Nephron progenitor cell (in vitro differentiated cells): ENCODE results near the gene GRIK5.

Experiments
- DNase-seq: peaks from one replicate; pipeline ENCODE4 v3.0.0; 2021
- H3K27ac Mint-ChIP-seq: 2 replicates; pipeline ENCODE4 v1.8.0; 2021; ENCODE audit warnings: mild to moderate bottlenecking, moderate library complexity, mixed read lengths
- H3K27me3 Mint-ChIP-seq: 2 replicates; pipeline ENCODE4 v1.8.0; 2021; ENCODE audit warnings: mild to moderate bottlenecking, low read depth, mixed read lengths; ENCODE audit not compliant: poor library complexity
- H3K36me3 Mint-ChIP-seq: 2 replicates; pipeline ENCODE4 v1.8.0; 2021; ENCODE audit warnings: low read depth, mixed read lengths
- H3K4me1 Mint-ChIP-seq: 2 replicates; pipeline ENCODE4 v1.8.0; 2021; ENCODE audit warnings: mixed read lengths
- H3K4me3 Mint-ChIP-seq: 2 replicates; pipeline ENCODE4 v1.8.0; 2021; ENCODE audit warnings: mild to moderate bottlenecking, moderate library complexity, mixed read lengths
- H3K9me3 Mint-ChIP-seq: 2 replicates; pipeline ENCODE4 v1.8.0; 2021; ENCODE audit warnings: mild to moderate bottlenecking, moderate library complexity, mixed read lengths
- CTCF ChIP-seq: fragments of 200-600 bp; sonication (generic); IDR thresholded peaks from 2 replicates; pipeline ENCODE4 v1.5.0; 2021; ENCODE audit warnings: antibody characterized with exemption

GRIK5 gene

GRCh38 chr19:42097461-42097860 is 27.5 kb upstream of the GRIK5 start:
- Mint-ChIP-seq H3K4me1 (peaks cover 23% of the 10 kb centered on the region), H3K27ac (no peak overlapping the region), H3K36me3 (no peaks in the 10 kb centered on the region), H3K4me3 (no peak overlapping the region), H3K27me3 (peaks cover 36% of the 10 kb centered on the region), H3K9me3 (no peaks in the 10 kb centered on the region)
- no peak for TF ChIP-seq CTCF
- DNase-seq: no peak

GRCh38 chr19:42096255-42096837 is 26.3 kb upstream of the GRIK5 start:
- no peak overlapping the region for H3K27ac Mint-ChIP-seq
- H3K4me3 Mint-ChIP-seq: no peak overlapping the region
- no peaks in the 10 kb centered on the region for H3K36me3 Mint-ChIP-seq
- no peak for DNase-seq
- peaks cover 23% of the 10 kb centered on the region for H3K4me1 Mint-ChIP-seq
- H3K27me3 Mint-ChIP-seq: peaks cover 34% of the 10 kb centered on the region
- no peak for TF ChIP-seq CTCF
- no peaks in the 10 kb centered on the region for H3K9me3 Mint-ChIP-seq

GRCh38 chr19:42095814-42096230 is 25.8 kb upstream of the GRIK5 start:
- Mint-ChIP-seq H3K9me3 (no peaks in the 10 kb centered on the region), H3K36me3 (no peaks in the 10 kb centered on the region), H3K27me3 (peaks cover 34% of the 10 kb centered on the region), H3K4me1 (peaks cover 26% of the 10 kb centered on the region), H3K27ac (no peak overlapping the region), H3K4me3 (no peak overlapping the region)
- peak; percentile 82 for DNase-seq
- TF ChIP-seq CTCF: no peak

- DNase-seq: no peak
- Mint-ChIP-seq H3K4me3 (no peak overlapping the region), H3K4me1 (peaks cover 32% of the 10 kb centered on the region), H3K9me3 (no peaks in the 10 kb centered on the region), H3K27ac (peak overlapping the region; percentile 64), H3K36me3 (no peaks in the 10 kb centered on the region), H3K27me3 (peaks cover 34% of the 10 kb centered on the region)
- TF ChIP-seq CTCF: no peak
These were observed 25.3 kb upstream of the GRIK5 start for GRCh38 chr19:42095142-42095813.

GRCh38 chr19:42093926-42094325 is 23.9 kb upstream of the GRIK5 start:
- no peak overlapping the region for H3K27ac Mint-ChIP-seq
- peaks cover 41% of the 10 kb centered on the region for H3K4me1 Mint-ChIP-seq
- no peak for DNase-seq
- H3K9me3 Mint-ChIP-seq: no peaks in the 10 kb centered on the region
- TF ChIP-seq CTCF: no peak
- no peak overlapping the region for H3K4me3 Mint-ChIP-seq
- H3K27me3 Mint-ChIP-seq: peaks cover 36% of the 10 kb centered on the region
- no peaks in the 10 kb centered on the region for H3K36me3 Mint-ChIP-seq

- no peak for DNase-seq
- H3K9me3 Mint-ChIP-seq: no peaks in the 10 kb centered on the region
- H3K4me1 Mint-ChIP-seq: peaks cover 45% of the 10 kb centered on the region
- no peaks in the 10 kb centered on the region for H3K36me3 Mint-ChIP-seq
- no peak overlapping the region for H3K27ac Mint-ChIP-seq
- H3K4me3 Mint-ChIP-seq: no peak overlapping the region
- peaks cover 36% of the 10 kb centered on the region for H3K27me3 Mint-ChIP-seq
- TF ChIP-seq CTCF: no peak
These were observed 23.5 kb upstream of the GRIK5 start for GRCh38 chr19:42093505-42093904.
